Body of pancreas (tissue), 4 donors: ENCODE data around the gene MTIF2. TPM values are rescaled to one million over a fixed set of nuclear protein-coding genes. Genes with fewer than 3 reads are reported as not detected.

Experiments
- ATAC-seq: fragments of 150-250 bp; one replicate; pipeline ENCODE4 v1.9.1; 2016
- DNase-seq, 4 donors: peaks; one replicate each; pipeline ENCODE4 v3.0.0-alpha.2; 2019
- H3K27ac ChIP-seq, 4 donors: fragments of 200-600 bp; sonication (generic); 1 replicate in 3 of 4; 2 replicates in 1 of 4; pipeline versions ENCODE4 v1.5.1 to v1.6.1; 2016 to 2019; ENCODE audit warnings: mild to moderate bottlenecking in 1 of 4, mixed read lengths in 1 of 4, moderate library complexity in 1 of 4
- H3K27me3 ChIP-seq, 2 donors: fragments of 200-600 bp; sonication (generic); one replicate each; pipeline ENCODE4 v1.6.0; 2016; ENCODE audit warnings: mild to moderate bottlenecking in 1 of 2
- H3K36me3 ChIP-seq, 2 donors: fragments of 200-600 bp; sonication (generic); replicated peaks in 1 of 2; 2 replicates each; pipeline ENCODE4 v1.5.1; 2016; ENCODE audit warnings: low read depth in 2 of 2; ENCODE audit not compliant: insufficient read depth in 1 of 2
- H3K4me1 ChIP-seq: fragments of 200-600 bp; sonication (generic); one replicate; pipeline ENCODE4 v1.6.0; 2016
- H3K4me3 ChIP-seq, 2 donors: fragments of 200-600 bp; sonication (generic); 1 replicate in 1 of 2; 2 replicates in 1 of 2; pipeline ENCODE4 v1.5.1; 2016 to 2019
- H3K9me3 ChIP-seq, 3 donors: fragments of 200-600 bp; sonication (generic); 1 replicate in 2 of 3; 2 replicates in 1 of 3; pipeline ENCODE4 v1.5.1; 2016
- CTCF ChIP-seq, 7 experiments: fragments of 450-650 bp in 4 of 7; fragments of 200-600 bp in 3 of 7; sonication (generic) in 3 of 7; IDR thresholded peaks; one replicate each; pipeline ENCODE4 v1.5.1; 2016 to 2019; ENCODE audit warnings: antibody characterized with exemption in 7 of 7
- POLR2A ChIP-seq, 3 donors: fragments of 450-650 bp; IDR thresholded peaks; one replicate each; pipeline ENCODE4 v1.6.1; 2016; ENCODE audit warnings: antibody characterized with exemption in 3 of 3, mild to moderate bottlenecking in 2 of 3
- WGBS, 2 donors: methylation state at CpG; one replicate each; pipeline ENCODE4 v1.1.5; 2017; 5-methylcytosine and 5-hydroxymethylcytosine counted together
- intact Hi-C: fragments of 100-400 bp; cut with DNase I; formaldehyde crosslinking; loops from one replicate; pipeline ENCODE4 v1.15.1; 2023
- total RNA-seq, 2 donors: library from RNA; depleted of rRNA; stranded (reverse); fragments of >200 nt; gene quantifications; one replicate each; pipeline ENCODE4 v1.1.0, GENCODE V29; 2016

Gene MTIF2
- total RNA-seq, 2 donors from 2014 or later: 14.5 to 17.9 TPM

DNA sequence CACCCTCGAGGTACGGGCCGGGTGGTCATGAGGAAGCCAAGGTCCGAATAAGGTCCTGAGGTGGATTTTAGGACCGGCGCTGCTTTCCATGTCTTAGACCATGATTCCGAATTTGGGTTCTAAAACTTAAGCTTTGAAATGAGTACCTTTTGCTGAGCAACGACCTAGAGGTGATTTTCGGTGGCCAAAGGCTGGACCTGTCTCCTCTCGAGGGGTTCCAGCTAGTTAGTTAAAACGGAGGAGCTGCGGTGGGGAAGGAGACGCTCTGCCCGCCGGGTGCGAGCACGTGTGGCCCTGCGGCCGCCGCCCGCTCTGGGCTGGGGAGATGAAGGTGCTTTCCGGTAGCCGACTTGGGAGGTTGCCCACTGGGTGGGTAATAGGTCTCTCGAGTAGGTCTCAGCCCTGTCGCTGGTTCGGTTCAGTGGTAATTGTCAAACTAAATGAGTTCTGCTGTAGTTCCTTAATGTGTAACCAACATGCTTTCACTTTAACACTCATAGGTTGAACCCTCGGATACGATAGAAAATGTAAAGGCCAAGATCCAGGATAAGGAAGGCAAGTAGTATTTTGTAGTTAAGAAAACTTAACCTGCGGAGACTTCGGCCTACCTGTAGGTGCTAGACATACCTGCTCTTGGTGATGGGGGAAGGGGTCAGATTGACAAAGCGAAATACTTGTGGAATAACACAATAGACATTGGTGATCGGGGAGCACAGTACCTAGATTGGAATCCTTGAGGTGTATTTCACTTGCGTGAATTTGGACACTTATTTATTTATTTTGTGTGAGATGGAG lies 36.0 kb downstream of the MTIF2 start:
- Histone ChIP-seq H3K27me3 (no peaks in the 10 kb centered on the region), H3K4me1 (peaks cover 33% of the 10 kb centered on the region), H3K36me3 (peaks cover 0 to 21% of the 10 kb centered on the region in 2 donors), H3K9me3 (no peaks in the 10 kb centered on the region), H3K27ac (peak overlapping the region; percentile 89 to 98 (median 96)), H3K4me3 (peak overlapping the region; percentile 47 to 75)
- whole genome bisulfite sequencing, 2 donors: 3 to 6% methylated on average over 28 to 33 of the region's 33 CpGs
- DNase-seq (peak; percentile 54 to 66 (median 57)), ATAC-seq (no peak)
- no peak for TF ChIP-seq POLR2A (IDR thresholded peaks at IDR 0.05)
- TF ChIP-seq CTCF (IDR thresholded peaks at IDR 0.05): no peak
- intact Hi-C loops: no loop called here

DNA sequence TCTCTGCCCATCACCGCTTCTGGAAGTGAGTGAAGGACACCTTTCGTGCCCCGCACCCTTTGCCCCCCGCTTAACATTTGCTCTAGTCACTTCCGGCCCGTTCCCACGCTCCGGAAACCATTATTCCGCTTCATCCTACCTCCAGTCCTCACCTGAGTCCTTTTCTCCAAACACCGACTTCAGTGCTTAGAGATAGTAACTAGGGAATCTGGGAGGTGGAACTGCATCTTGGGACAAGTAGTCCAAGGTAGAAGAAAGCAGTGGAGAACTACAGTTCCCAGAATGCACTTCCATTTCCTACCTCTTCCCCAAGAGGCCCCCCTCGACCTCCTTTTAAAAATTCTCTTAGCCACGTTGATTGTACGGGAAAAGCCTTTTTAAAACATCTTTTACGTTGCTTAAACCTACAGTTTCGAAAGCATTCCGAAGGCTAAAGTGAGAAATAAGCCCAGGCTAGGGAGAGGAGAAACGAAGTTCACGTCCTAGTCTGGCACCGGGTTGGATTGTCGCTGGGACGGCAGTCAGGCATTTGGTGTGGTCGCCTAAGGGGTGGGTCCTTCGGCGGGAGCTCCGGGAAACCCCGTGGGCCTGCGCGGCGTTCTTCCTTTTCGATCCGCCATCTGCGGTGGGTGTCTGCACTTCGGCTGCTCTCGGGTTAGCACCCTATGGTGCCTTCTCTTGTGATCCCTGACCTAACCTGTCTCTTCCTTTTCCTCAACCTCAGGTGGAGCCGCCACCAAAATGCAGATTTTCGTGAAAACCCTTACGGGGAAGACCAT lies 36.8 kb downstream of the MTIF2 start, which contains the start of the genes CLHC1 and RPS27A:
Gene CLHC1, minus strand, starts transcription at position 210 of the 779 bp plus-strand sequence. CDS start 9,882 bp downstream, outside the sequence.
Gene RPS27A, plus strand, starts transcription at position 605 of the 779 bp plus-strand sequence. Its CDS starts 137 bp downstream, at position 742.
- H3K27me3 ChIP-seq: no peaks in the 10 kb centered on the region
- ATAC-seq (peak; percentile 99), DNase-seq (peak; percentile 88 to 92 (median 92))
- peaks cover 33% of the 10 kb centered on the region for H3K4me1 ChIP-seq
- peaks cover 0 to 18% of the 10 kb centered on the region in 2 donors for H3K36me3 ChIP-seq
- intact Hi-C loops: no loop called here
- H3K9me3 ChIP-seq: no peaks in the 10 kb centered on the region
- H3K4me3 ChIP-seq: peak within 1 kb of the TSS; percentile 47 to 75
- WGBS, 2 donors: 0 to 1% methylated on average over 37 of the region's 37 CpGs
- peak within 1 kb of the TSS; percentile 89 to 98 (median 96) for H3K27ac ChIP-seq
- peak; percentile 70 to 92 (median 92) for TF ChIP-seq POLR2A (IDR thresholded peaks at IDR 0.05)
- TF ChIP-seq CTCF (IDR thresholded peaks at IDR 0.05): peak in 1 of 7 experiments; percentile 12

GRCh38 chr2:55231546-55232083 lies 37.4 kb downstream of the MTIF2 start:
- ATAC-seq: no peak
- no peak for DNase-seq
- Histone ChIP-seq H3K9me3 (no peaks in the 10 kb centered on the region), H3K4me1 (peaks cover 33% of the 10 kb centered on the region), H3K36me3 (peaks cover 0 to 18% of the 10 kb centered on the region in 2 donors), H3K27ac (peak overlapping the region; percentile 89 to 98 (median 96)), H3K4me3 (peak overlapping the region; percentile 47 to 75), H3K27me3 (no peaks in the 10 kb centered on the region)
- 5 to 8% methylated on average over 13 of the region's 13 CpGs for WGBS, 2 donors
- no peak for TF ChIP-seq CTCF (IDR thresholded peaks at IDR 0.05)
- no peak for TF ChIP-seq POLR2A (IDR thresholded peaks at IDR 0.05)
- intact Hi-C loops: no loop called here

DNA sequence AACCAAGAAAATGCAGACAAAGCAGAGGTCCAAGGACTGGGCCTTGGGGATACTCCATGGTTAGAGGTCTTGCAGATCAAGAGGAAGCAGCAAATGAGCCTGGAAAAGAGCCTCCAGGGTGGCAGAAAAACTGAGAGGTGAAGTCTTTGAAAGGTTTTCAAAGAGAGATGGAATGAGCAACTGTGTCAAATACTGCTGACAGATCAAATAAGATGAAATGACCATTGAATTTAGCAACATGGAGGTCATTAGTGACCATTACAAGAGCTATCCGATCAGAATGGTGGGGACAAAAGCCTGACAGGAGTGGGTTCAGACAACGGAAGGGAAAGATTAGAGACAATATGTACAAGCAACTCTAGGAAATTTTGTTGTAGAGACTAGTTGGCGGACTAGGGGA lies 38.5 kb downstream of the MTIF2 start:
- WGBS, 2 donors: 89 to 94% methylated on average over 3 of the region's 3 CpGs
- ATAC-seq: no peak

More for the DNA sequence above, 38.5 kb downstream of the MTIF2 start:
- no peak overlapping the region for H3K4me3 ChIP-seq
- H3K9me3 ChIP-seq: no peaks in the 10 kb centered on the region
- no peak for TF ChIP-seq CTCF (IDR thresholded peaks at IDR 0.05)
- no peak for TF ChIP-seq POLR2A (IDR thresholded peaks at IDR 0.05)
- H3K4me1 ChIP-seq: peaks cover 32% of the 10 kb centered on the region
- no peak overlapping the region for H3K27ac ChIP-seq
- intact Hi-C loops: no loop called here
- H3K27me3 ChIP-seq: no peaks in the 10 kb centered on the region
- DNase-seq: no peak
- H3K36me3 ChIP-seq: peaks cover 0 to 10% of the 10 kb centered on the region in 2 donors
